ENCODE measurements around the gene CCRL2.

GRCh38 chr3:46429671-46430070 lies 22.6 kb downstream of the CCRL2 start:
- TF ChIP-seq, protein P1, sequence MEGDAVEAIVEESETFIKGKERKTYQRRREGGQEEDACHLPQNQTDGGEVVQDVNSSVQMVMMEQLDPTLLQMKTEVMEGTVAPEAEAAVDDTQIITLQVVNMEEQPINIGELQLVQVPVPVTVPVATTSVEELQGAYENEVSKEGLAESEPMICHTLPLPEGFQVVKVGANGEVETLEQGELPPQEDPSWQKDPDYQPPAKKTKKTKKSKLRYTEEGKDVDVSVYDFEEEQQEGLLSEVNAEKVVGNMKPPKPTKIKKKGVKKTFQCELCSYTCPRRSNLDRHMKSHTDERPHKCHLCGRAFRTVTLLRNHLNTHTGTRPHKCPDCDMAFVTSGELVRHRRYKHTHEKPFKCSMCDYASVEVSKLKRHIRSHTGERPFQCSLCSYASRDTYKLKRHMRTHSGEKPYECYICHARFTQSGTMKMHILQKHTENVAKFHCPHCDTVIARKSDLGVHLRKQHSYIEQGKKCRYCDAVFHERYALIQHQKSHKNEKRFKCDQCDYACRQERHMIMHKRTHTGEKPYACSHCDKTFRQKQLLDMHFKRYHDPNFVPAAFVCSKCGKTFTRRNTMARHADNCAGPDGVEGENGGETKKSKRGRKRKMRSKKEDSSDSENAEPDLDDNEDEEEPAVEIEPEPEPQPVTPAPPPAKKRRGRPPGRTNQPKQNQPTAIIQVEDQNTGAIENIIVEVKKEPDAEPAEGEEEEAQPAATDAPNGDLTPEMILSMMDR (IDR thresholded peaks at IDR 0.05) = no peak
- no peak for TF ChIP-seq POLR2A (IDR thresholded peaks at IDR 0.05)
